Astrocyte of the spinal cord (primary cell): ENCODE data around the gene LSAMP.

Experiments used
- DNase-seq: peaks from one replicate; pipeline ENCODE4 v3.0.0; 2011; ENCODE audit warnings: low read depth, low spot score
- H3K4me3 ChIP-seq: 2 replicates; pipeline ENCODE4 v1.5.1; 2011; ENCODE audit warnings: low read depth, mild to moderate bottlenecking, low read length, moderate library complexity
- CTCF ChIP-seq: IDR thresholded peaks from 2 replicates; pipeline ENCODE4 v1.5.1; 2012; ENCODE audit warnings: low read depth, mild to moderate bottlenecking, low read length, inconsistent platforms
- in situ Hi-C: cut with HindIII; loops from 2 replicates; pipeline ENCODE4 v1.10.0; 2017; ENCODE audit warnings: low sequenced_read_pairs

Gene LSAMP

GRCh38 chr3:116045314-116045713 lies 400.0 kb downstream of the LSAMP start:
- no peak for DNase-seq
- in situ Hi-C loops, result no loop called here
- TF ChIP-seq CTCF, result no peak
- H3K4me3 ChIP-seq, result no peak overlapping the region

- in situ Hi-C loops, result no loop called here
- H3K4me3 ChIP-seq, result no peak overlapping the region
- no peak for DNase-seq
- no peak for TF ChIP-seq CTCF
Measured at GRCh38 chr3:116040152-116040551, 405.1 kb downstream of the LSAMP start.

GRCh38 chr3:116039651-116039985 lies 405.7 kb downstream of the LSAMP start:
- in situ Hi-C loops, result no loop called here
- H3K4me3 ChIP-seq, result no peak overlapping the region
- no peak for DNase-seq
- no peak for TF ChIP-seq CTCF

- in situ Hi-C loops, result no loop called here
- DNase-seq, result no peak
- H3K4me3 ChIP-seq, result no peak overlapping the region
- TF ChIP-seq CTCF, result no peak
Measured at GRCh38 chr3:116038968-116039650, 406.2 kb downstream of the LSAMP start.

GRCh38 chr3:116037954-116038911 lies 407.1 kb downstream of the LSAMP start:
- in situ Hi-C loops, result no loop called here
- no peak overlapping the region for H3K4me3 ChIP-seq
- no peak for TF ChIP-seq CTCF
- no peak for DNase-seq

GRCh38 chr3:116035429-116035828 lies 409.9 kb downstream of the LSAMP start:
- TF ChIP-seq CTCF, result no peak
- in situ Hi-C loops, result no loop called here
- no peak for DNase-seq
- no peak overlapping the region for H3K4me3 ChIP-seq
